ENCODE results near the gene HRH1. TPM values are rescaled to one million over a fixed set of nuclear protein-coding genes. Genes with fewer than 3 reads are reported as not detected.

Gene HRH1
- total RNA-seq, 1 donor from 2014 or later: 2.1 TPM

DNA sequence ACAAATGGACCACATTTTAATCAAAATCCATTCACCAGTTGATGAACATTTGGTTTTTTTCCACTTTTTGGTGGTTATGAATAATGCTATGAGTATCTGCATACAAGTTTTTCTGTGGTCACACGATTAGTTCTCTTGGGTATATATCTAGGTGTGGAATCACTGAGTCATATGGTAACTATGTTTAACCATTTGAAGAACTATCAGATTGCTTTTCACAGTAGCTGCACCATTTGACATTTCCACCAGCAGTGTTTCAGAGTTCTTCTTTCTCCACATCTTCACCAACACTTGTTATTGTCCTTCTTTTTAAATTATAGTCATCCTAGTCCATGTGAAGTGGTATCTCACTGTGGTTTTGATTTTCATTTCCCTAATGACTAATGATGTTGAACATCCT lies 84.6 kb downstream of the HRH1 start:
- peak; percentile 99 for DNase-seq (ENCODE audit: low read depth)
- Histone ChIP-seq H3K27me3 (ENCODE audit: insufficient read depth, low read length) (no peaks in the 10 kb centered on the region), H3K36me3 (ENCODE audit: insufficient read depth, low read length) (no peaks in the 10 kb centered on the region), H3K79me2 (ENCODE audit: insufficient read depth, low read length) (peaks cover 18% of the 10 kb centered on the region), H4K20me1 (ENCODE audit: insufficient read depth, low read length) (no peaks in the 10 kb centered on the region), H3K9me3 (ENCODE audit: insufficient read depth, low read depth, low read length) (no peaks in the 10 kb centered on the region), H3K9ac (ENCODE audit: low read length) (peak overlapping the region; percentile 81), H3K4me2 (ENCODE audit: low read length) (peak overlapping the region; percentile 81), H3K4me1 (ENCODE audit: insufficient read depth, low read length) (peaks cover 22% of the 10 kb centered on the region), H2AFZ (ENCODE audit: low read depth, low read length) (no peak overlapping the region), H3K4me3 (ENCODE audit: insufficient read depth, low read depth, low read length) (no peak overlapping the region), H3K27ac (ENCODE audit: low read depth, low read length) (peak overlapping the region; percentile 96)
- Mint-ChIP-seq H3K36me3 (ENCODE audit: low read depth, unreplicated experiment) (no peaks in the 10 kb centered on the region), H3K27ac (ENCODE audit: unreplicated experiment) (peak overlapping the region; percentile 86), H3K9me3 (ENCODE audit: unreplicated experiment) (peaks cover 2% of the 10 kb centered on the region), H3K27me3 (ENCODE audit: low read depth, unreplicated experiment) (peaks cover 3% of the 10 kb centered on the region), H3K4me3 (ENCODE audit: unreplicated experiment) (no peak overlapping the region), H3K4me1 (ENCODE audit: low read depth, unreplicated experiment) (peaks cover 5% of the 10 kb centered on the region)
- TF ChIP-seq, protein P1, sequence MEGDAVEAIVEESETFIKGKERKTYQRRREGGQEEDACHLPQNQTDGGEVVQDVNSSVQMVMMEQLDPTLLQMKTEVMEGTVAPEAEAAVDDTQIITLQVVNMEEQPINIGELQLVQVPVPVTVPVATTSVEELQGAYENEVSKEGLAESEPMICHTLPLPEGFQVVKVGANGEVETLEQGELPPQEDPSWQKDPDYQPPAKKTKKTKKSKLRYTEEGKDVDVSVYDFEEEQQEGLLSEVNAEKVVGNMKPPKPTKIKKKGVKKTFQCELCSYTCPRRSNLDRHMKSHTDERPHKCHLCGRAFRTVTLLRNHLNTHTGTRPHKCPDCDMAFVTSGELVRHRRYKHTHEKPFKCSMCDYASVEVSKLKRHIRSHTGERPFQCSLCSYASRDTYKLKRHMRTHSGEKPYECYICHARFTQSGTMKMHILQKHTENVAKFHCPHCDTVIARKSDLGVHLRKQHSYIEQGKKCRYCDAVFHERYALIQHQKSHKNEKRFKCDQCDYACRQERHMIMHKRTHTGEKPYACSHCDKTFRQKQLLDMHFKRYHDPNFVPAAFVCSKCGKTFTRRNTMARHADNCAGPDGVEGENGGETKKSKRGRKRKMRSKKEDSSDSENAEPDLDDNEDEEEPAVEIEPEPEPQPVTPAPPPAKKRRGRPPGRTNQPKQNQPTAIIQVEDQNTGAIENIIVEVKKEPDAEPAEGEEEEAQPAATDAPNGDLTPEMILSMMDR (IDR thresholded peaks at IDR 0.05; ENCODE audit: insufficient read depth, low read depth, low read length): no peak
- TF ChIP-seq EZH2 (IDR thresholded peaks at IDR 0.05; ENCODE audit: insufficient read depth, low read length): no peak
- peak; percentile 88 for FAIRE-seq

DNA sequence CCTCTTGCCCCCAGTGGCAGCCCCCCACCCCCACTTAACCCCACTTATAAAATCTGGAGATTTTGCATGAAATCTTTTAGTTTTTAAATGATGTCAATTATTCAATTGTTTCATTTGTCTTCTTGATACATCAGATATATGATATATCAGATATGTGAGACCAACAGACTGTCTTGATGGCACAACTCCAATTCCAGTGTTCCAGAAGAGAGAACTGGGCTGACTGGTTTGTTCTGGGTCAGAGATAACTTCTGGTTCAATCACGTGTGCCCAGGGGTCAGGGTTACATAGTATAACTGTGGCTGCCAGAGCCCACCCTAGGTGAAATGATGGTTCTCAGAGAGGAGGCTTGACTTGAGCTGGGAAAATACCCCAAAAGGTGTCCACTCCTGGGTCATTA lies 85.5 kb downstream of the HRH1 start:
- H3K36me3 Mint-ChIP-seq (ENCODE audit: low read depth, unreplicated experiment): no peaks in the 10 kb centered on the region
- Histone ChIP-seq H3K36me3 (ENCODE audit: insufficient read depth, low read length) (no peaks in the 10 kb centered on the region), H3K4me1 (ENCODE audit: insufficient read depth, low read length) (peaks cover 22% of the 10 kb centered on the region), H4K20me1 (ENCODE audit: insufficient read depth, low read length) (peaks cover 3% of the 10 kb centered on the region), H3K9ac (ENCODE audit: low read length) (no peak overlapping the region), H3K4me3 (ENCODE audit: insufficient read depth, low read depth, low read length) (no peak overlapping the region), H2AFZ (ENCODE audit: low read depth, low read length) (no peak overlapping the region), H3K79me2 (ENCODE audit: insufficient read depth, low read length) (peaks cover 20% of the 10 kb centered on the region), H3K4me2 (ENCODE audit: low read length) (no peak overlapping the region), H3K27ac (ENCODE audit: low read depth, low read length) (no peak overlapping the region), H3K27me3 (ENCODE audit: insufficient read depth, low read length) (no peaks in the 10 kb centered on the region), H3K9me3 (ENCODE audit: insufficient read depth, low read depth, low read length) (no peaks in the 10 kb centered on the region)
- H3K27ac Mint-ChIP-seq (ENCODE audit: unreplicated experiment): no peak overlapping the region
- no peak for TF ChIP-seq EZH2 (IDR thresholded peaks at IDR 0.05; ENCODE audit: insufficient read depth, low read length)
- TF ChIP-seq, protein P1 (IDR thresholded peaks at IDR 0.05; ENCODE audit: insufficient read depth, low read depth, low read length): no peak
- FAIRE-seq (no peak), DNase-seq (ENCODE audit: low read depth) (no peak)
- no peaks in the 10 kb centered on the region for H3K27me3 Mint-ChIP-seq (ENCODE audit: low read depth, unreplicated experiment)
- H3K4me1 Mint-ChIP-seq (ENCODE audit: low read depth, unreplicated experiment): peaks cover 5% of the 10 kb centered on the region
- peaks cover 2% of the 10 kb centered on the region for H3K9me3 Mint-ChIP-seq (ENCODE audit: unreplicated experiment)
- H3K4me3 Mint-ChIP-seq (ENCODE audit: unreplicated experiment): no peak overlapping the region

DNA sequence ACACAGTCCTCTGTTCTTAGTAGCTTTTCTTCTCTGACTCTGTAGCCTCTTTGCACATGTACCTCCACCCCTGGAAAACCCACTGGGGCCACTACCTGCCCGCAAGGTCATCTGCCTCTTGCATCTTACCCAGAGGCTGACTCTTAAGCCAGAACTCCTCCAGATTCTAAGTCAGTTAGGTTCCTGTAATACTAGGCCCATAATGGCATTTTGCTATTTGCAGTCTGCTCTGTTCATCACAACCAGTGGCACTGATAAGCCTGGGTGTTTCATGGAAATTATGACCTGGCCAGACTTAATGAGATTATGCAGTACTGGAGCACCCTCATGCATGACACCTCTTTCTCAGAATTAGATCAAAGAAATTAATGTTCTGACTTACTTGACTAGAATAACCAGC lies 86.2 kb downstream of the HRH1 start:
- FAIRE-seq: no peak
- Histone ChIP-seq H4K20me1 (ENCODE audit: insufficient read depth, low read length) (peaks cover 9% of the 10 kb centered on the region), H3K9me3 (ENCODE audit: insufficient read depth, low read depth, low read length) (no peaks in the 10 kb centered on the region), H3K9ac (ENCODE audit: low read length) (no peak overlapping the region), H3K36me3 (ENCODE audit: insufficient read depth, low read length) (no peaks in the 10 kb centered on the region), H3K27me3 (ENCODE audit: insufficient read depth, low read length) (no peaks in the 10 kb centered on the region), H3K27ac (ENCODE audit: low read depth, low read length) (no peak overlapping the region), H3K79me2 (ENCODE audit: insufficient read depth, low read length) (peaks cover 18% of the 10 kb centered on the region), H3K4me1 (ENCODE audit: insufficient read depth, low read length) (peaks cover 18% of the 10 kb centered on the region), H3K4me3 (ENCODE audit: insufficient read depth, low read depth, low read length) (no peak overlapping the region), H3K4me2 (ENCODE audit: low read length) (no peak overlapping the region), H2AFZ (ENCODE audit: low read depth, low read length) (no peak overlapping the region)
- Mint-ChIP-seq H3K27ac (ENCODE audit: unreplicated experiment) (no peak overlapping the region), H3K4me1 (ENCODE audit: low read depth, unreplicated experiment) (peaks cover 5% of the 10 kb centered on the region), H3K9me3 (ENCODE audit: unreplicated experiment) (peaks cover 2% of the 10 kb centered on the region), H3K4me3 (ENCODE audit: unreplicated experiment) (no peak overlapping the region), H3K36me3 (ENCODE audit: low read depth, unreplicated experiment) (no peaks in the 10 kb centered on the region), H3K27me3 (ENCODE audit: low read depth, unreplicated experiment) (no peaks in the 10 kb centered on the region)
- peak; percentile 27 for DNase-seq (ENCODE audit: low read depth)
- TF ChIP-seq, protein P1 (IDR thresholded peaks at IDR 0.05; ENCODE audit: insufficient read depth, low read depth, low read length): no peak
- TF ChIP-seq EZH2 (IDR thresholded peaks at IDR 0.05; ENCODE audit: insufficient read depth, low read length): no peak

All from astrocyte (in vitro differentiated cells and primary cell).